ENCODE measurements around the gene KRTAP10-4. TPM values are rescaled to one million over a fixed set of nuclear protein-coding genes. Genes with fewer than 3 reads are reported as not detected.

Gene KRTAP10-4
- total RNA-seq, 1 donor from 2014 or later: not detected

DNA sequence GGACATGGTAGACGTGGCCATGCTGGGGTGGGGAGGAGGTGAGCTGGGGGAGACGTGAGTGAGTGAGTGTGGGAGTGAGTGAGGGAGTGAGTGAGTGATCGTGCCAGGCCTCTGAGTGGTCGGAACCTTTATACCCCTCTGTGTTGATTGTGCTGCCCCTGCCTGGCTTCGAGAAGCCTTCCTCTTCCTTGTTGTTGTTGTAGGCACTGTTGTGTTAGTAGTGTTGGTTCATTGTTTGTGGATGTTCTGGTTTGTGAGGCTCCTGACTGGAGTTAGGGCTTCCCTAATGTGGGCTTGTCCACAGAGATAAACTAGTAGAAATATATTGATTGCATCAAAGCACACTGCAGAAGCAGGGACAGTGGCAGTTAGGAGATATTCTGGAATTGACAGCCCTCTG lies 14.8 kb upstream of the KRTAP10-4 start, which contains the start of gene KRTAP10-3:
KRTAP10-3 (minus strand) TSS at position 101 of the 400 bp plus-strand sequence; CDS start at position 21, 80 bp downstream.
- TF ChIP-seq, protein P1, sequence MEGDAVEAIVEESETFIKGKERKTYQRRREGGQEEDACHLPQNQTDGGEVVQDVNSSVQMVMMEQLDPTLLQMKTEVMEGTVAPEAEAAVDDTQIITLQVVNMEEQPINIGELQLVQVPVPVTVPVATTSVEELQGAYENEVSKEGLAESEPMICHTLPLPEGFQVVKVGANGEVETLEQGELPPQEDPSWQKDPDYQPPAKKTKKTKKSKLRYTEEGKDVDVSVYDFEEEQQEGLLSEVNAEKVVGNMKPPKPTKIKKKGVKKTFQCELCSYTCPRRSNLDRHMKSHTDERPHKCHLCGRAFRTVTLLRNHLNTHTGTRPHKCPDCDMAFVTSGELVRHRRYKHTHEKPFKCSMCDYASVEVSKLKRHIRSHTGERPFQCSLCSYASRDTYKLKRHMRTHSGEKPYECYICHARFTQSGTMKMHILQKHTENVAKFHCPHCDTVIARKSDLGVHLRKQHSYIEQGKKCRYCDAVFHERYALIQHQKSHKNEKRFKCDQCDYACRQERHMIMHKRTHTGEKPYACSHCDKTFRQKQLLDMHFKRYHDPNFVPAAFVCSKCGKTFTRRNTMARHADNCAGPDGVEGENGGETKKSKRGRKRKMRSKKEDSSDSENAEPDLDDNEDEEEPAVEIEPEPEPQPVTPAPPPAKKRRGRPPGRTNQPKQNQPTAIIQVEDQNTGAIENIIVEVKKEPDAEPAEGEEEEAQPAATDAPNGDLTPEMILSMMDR (IDR thresholded peaks at IDR 0.05; ENCODE audit: unreplicated experiment): no peak
- peaks cover 4% of the 10 kb centered on the region for H3K9me3 Mint-ChIP-seq (ENCODE audit: unreplicated experiment)
- no peak for DNase-seq (ENCODE audit: low spot score)
- no peak within 1 kb of the TSS for H3K4me3 Mint-ChIP-seq (ENCODE audit: unreplicated experiment)
- H3K27ac Mint-ChIP-seq (ENCODE audit: unreplicated experiment): no peak within 1 kb of the TSS
- no peaks in the 10 kb centered on the region for H3K36me3 Mint-ChIP-seq (ENCODE audit: low read depth, unreplicated experiment)
- peaks cover 4% of the 10 kb centered on the region for H3K4me1 Mint-ChIP-seq (ENCODE audit: unreplicated experiment)
- peaks cover 9% of the 10 kb centered on the region for H3K27me3 Mint-ChIP-seq (ENCODE audit: unreplicated experiment)

DNA sequence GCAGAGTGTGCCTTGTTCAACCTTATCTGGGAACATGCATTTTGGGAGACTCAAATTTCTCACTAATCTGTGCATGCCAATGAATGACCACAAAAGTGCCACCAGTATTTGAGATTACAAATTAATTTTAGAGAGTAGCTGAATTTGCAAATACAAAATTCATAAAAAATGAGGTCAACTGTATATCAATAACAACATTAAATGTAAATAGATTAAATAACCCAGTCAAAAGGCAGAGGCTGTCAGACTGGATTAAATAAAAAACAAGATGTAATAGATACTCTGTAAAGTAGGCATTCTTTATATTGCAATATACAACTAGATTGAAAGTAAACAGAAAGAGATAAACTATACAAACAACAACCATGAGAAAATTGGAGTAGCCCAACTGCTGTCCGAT lies 9.4 kb upstream of the KRTAP10-4 start:
- Mint-ChIP-seq H3K27me3 (ENCODE audit: unreplicated experiment) (peaks cover 3% of the 10 kb centered on the region), H3K4me3 (ENCODE audit: unreplicated experiment) (no peak overlapping the region), H3K9me3 (ENCODE audit: unreplicated experiment) (peaks cover 4% of the 10 kb centered on the region), H3K4me1 (ENCODE audit: unreplicated experiment) (no peaks in the 10 kb centered on the region), H3K27ac (ENCODE audit: unreplicated experiment) (no peak overlapping the region), H3K36me3 (ENCODE audit: low read depth, unreplicated experiment) (no peaks in the 10 kb centered on the region)
- DNase-seq (ENCODE audit: low spot score): no peak
- TF ChIP-seq, protein P1 (IDR thresholded peaks at IDR 0.05; ENCODE audit: unreplicated experiment): no peak

DNA sequence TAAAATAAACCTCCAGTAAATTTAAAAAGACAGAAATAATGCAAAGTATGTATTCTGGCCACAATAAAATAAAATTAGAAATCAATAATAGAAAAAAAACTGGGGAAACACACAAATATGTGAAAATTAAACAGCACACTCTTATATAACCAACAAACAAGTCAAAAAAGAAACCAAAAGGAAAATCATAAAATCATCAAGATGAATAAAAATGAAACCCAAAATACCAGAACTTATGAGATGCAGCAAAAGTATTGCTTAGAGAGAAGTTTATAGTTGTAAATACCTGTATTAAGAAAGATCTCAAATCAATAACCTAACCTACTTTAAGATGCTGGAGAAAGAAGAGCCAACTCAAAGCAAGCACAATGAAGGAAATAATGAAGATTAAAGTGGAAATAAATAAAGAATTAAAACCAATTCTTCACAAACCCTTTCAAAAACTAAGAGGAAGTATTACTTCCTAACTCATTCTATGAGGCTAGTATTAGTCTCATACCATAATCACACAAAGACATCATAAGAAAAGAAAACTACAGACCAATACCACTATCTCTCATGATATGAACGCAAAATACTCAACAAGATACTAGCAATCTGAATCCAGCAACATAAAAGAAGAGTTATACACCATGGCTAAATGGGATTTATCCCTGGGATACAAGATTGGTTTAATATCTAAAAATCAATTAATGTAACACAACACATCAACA lies 8.5 kb upstream of the KRTAP10-4 start:
- H3K27ac Mint-ChIP-seq (ENCODE audit: unreplicated experiment): no peak overlapping the region
- H3K4me3 Mint-ChIP-seq (ENCODE audit: unreplicated experiment): no peak overlapping the region
- no peaks in the 10 kb centered on the region for H3K4me1 Mint-ChIP-seq (ENCODE audit: unreplicated experiment)
- no peak for DNase-seq (ENCODE audit: low spot score)
- TF ChIP-seq, protein P1 (IDR thresholded peaks at IDR 0.05; ENCODE audit: unreplicated experiment): no peak
- H3K27me3 Mint-ChIP-seq (ENCODE audit: unreplicated experiment): peaks cover 3% of the 10 kb centered on the region
- no peaks in the 10 kb centered on the region for H3K36me3 Mint-ChIP-seq (ENCODE audit: low read depth, unreplicated experiment)
- peaks cover 4% of the 10 kb centered on the region for H3K9me3 Mint-ChIP-seq (ENCODE audit: unreplicated experiment)

DNA sequence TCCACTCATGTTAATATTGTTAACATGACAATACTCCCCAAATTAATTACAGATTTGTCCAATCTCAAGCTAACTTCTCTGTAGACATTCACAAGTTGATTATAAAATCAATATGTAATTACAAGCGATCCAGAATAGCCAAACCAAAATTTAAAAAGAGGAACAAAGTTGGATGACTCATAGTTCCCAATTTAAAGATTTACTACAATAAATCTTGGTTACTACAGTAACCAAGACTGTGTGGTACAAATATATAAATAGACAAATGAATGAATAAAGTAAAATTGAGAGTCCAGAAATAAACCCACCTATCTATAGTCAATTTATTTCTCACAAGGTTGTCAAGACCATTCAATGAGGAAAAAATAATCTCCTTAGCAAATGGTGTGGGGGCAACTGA lies 7.1 kb upstream of the KRTAP10-4 start:
- Mint-ChIP-seq H3K9me3 (ENCODE audit: unreplicated experiment) (peaks cover 4% of the 10 kb centered on the region), H3K4me3 (ENCODE audit: unreplicated experiment) (no peak overlapping the region), H3K4me1 (ENCODE audit: unreplicated experiment) (no peaks in the 10 kb centered on the region), H3K27ac (ENCODE audit: unreplicated experiment) (no peak overlapping the region), H3K36me3 (ENCODE audit: low read depth, unreplicated experiment) (no peaks in the 10 kb centered on the region), H3K27me3 (ENCODE audit: unreplicated experiment) (peaks cover 3% of the 10 kb centered on the region)
- no peak for DNase-seq (ENCODE audit: low spot score)
- TF ChIP-seq, protein P1 (IDR thresholded peaks at IDR 0.05; ENCODE audit: unreplicated experiment): no peak

DNA sequence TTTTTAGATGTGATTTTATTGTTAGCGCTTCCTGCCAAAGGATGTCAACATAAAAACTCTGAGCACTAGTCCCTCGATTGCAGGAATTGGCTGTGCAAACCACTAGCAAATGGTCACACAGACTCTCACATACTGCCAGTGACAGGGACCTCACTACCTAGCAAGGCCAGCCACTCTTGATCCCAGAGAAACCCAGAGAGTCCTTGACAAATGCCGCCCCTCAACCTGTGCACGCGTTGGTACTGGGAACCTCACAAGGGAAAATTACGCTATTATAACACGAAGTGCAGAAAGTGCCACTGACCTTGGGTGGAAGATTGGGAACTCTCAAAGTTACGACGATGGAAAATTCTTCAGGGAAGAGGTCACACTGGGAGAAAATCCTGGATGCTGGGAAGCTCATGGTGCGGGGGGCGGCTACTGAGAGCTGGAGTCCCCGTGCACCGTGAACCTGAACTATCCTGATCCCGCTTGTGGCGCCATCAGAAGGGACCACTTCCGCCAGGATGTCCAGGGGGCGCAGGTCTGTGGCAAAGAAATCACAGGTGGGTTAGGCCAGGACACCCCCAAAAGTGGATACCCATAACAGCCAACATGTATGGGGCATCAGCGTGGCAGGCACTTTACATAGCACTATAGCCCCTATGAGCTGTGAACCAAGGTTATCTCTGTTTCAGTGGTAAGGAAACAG lies 5.9 kb upstream of the KRTAP10-4 start:
- no peaks in the 10 kb centered on the region for H3K9me3 Mint-ChIP-seq (ENCODE audit: unreplicated experiment)
- no peak overlapping the region for H3K4me3 Mint-ChIP-seq (ENCODE audit: unreplicated experiment)
- peaks cover 3% of the 10 kb centered on the region for H3K36me3 Mint-ChIP-seq (ENCODE audit: low read depth, unreplicated experiment)
- no peaks in the 10 kb centered on the region for H3K4me1 Mint-ChIP-seq (ENCODE audit: unreplicated experiment)
- TF ChIP-seq, protein P1 (IDR thresholded peaks at IDR 0.05; ENCODE audit: unreplicated experiment): no peak
- H3K27me3 Mint-ChIP-seq (ENCODE audit: unreplicated experiment): peaks cover 5% of the 10 kb centered on the region
- no peak for DNase-seq (ENCODE audit: low spot score)
- no peak overlapping the region for H3K27ac Mint-ChIP-seq (ENCODE audit: unreplicated experiment)
